ENCODE results near the gene NAA30. TPM values are rescaled to one million over a fixed set of nuclear protein-coding genes. Genes with fewer than 3 reads are reported as not detected.

Gene NAA30
- polyA plus RNA-seq, 4 donors, result 24.2 to 34.2 (median 29.2) TPM

Other genes with a start within 250 kb of the NAA30 start
- gene EXOC5, start 121.7 kb upstream of the NAA30 start, polyA plus RNA-seq (ENCODE audit: insufficient read length in 4 of 4), result 10 to 100 TPM; 76.1 to 90.8 (median 78.5) TPM
- 10 to 100 TPM; 40.7 to 66.4 (median 57.7) TPM for gene AP5M1, start 121.6 kb upstream of the NAA30 start, polyA plus RNA-seq (ENCODE audit: insufficient read length in 4 of 4)
- 100 to 1,000 TPM in 3 of 4 donors, 1 to 10 TPM in 1; 3.9 to 416 (median 231) TPM for gene CCDC198, start 103.3 kb downstream of the NAA30 start, polyA plus RNA-seq (ENCODE audit: insufficient read length in 4 of 4)